ENCODE data around the gene CFAP157.

Gene CFAP157

DNA sequence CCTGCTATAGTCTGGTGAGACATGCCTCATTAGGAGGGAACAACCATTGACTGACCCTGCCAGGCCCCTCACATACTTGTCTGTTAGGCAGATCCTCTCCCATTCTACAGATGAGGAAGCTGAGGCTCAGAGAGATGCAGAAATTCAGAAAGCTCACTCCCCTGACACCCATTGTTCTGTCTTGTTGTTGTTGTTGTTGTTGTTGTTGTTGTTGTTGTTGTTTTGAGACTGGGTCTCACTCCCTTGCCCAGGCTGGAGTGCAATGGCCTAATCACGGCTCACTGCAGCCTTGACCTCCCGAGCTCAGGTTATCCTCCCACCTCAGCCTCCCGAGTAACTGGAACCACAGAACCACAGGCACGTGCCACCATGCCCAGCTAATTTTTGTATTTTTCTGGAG is 13.1 kb upstream of the CFAP157 start:
- no peak overlapping the region for H2AFZ ChIP-seq (ENCODE audit: low read length)
- TF ChIP-seq EZH2 (optimal IDR thresholded peaks at IDR 0.05; ENCODE audit: low read depth, low read length), result no peak
- TF ChIP-seq EZH2phosphoT487 (IDR thresholded peaks at IDR 0.05; ENCODE audit: low read length), result no peak
- no peak for TF ChIP-seq CTCF (IDR thresholded peaks at IDR 0.05; ENCODE audit: low read length)
- no peaks in the 10 kb centered on the region for H3K9me2 ChIP-seq (replicated peaks; ENCODE audit: insufficient read depth, low read length)
- H3K27me3 ChIP-seq (replicated peaks; ENCODE audit: insufficient read depth, low read length), result no peaks in the 10 kb centered on the region
- no peaks in the 10 kb centered on the region for H3K4me1 ChIP-seq (ENCODE audit: low read length)
- no peaks in the 10 kb centered on the region for H3F3A ChIP-seq (ENCODE audit: insufficient read depth, low read length)
- no peaks in the 10 kb centered on the region for H4K20me1 ChIP-seq (ENCODE audit: insufficient read depth, low read length)
- no peak for DNase-seq
- H3K4me2 ChIP-seq (ENCODE audit: low read depth, low read length), result no peak overlapping the region
- no peaks in the 10 kb centered on the region for H3K79me2 ChIP-seq (ENCODE audit: low read length)
- H3K36me3 ChIP-seq (replicated peaks; ENCODE audit: insufficient read depth, low read length), result no peaks in the 10 kb centered on the region
- no peak overlapping the region for H3K4me3 ChIP-seq (ENCODE audit: low read length)
- no peak overlapping the region for H3K27ac ChIP-seq (ENCODE audit: low read length)
- H3K9ac ChIP-seq (ENCODE audit: low read length), result no peak overlapping the region
- no peaks in the 10 kb centered on the region for H3K9me3 ChIP-seq (replicated peaks; ENCODE audit: insufficient read depth, low read length)

- H3K4me1 ChIP-seq (ENCODE audit: low read length), result no peaks in the 10 kb centered on the region
- no peak overlapping the region for H2AFZ ChIP-seq (ENCODE audit: low read length)
- H3K4me2 ChIP-seq (ENCODE audit: low read depth, low read length), result no peak overlapping the region
- no peaks in the 10 kb centered on the region for H3K36me3 ChIP-seq (replicated peaks; ENCODE audit: insufficient read depth, low read length)
- H3K9me2 ChIP-seq (replicated peaks; ENCODE audit: insufficient read depth, low read length), result no peaks in the 10 kb centered on the region
- H3K27me3 ChIP-seq (replicated peaks; ENCODE audit: insufficient read depth, low read length), result no peaks in the 10 kb centered on the region
- TF ChIP-seq CTCF (IDR thresholded peaks at IDR 0.05; ENCODE audit: low read length) (no peak), EZH2 (optimal IDR thresholded peaks at IDR 0.05; ENCODE audit: low read depth, low read length) (no peak), EZH2phosphoT487 (IDR thresholded peaks at IDR 0.05; ENCODE audit: low read length) (no peak)
- no peak for DNase-seq
- no peak overlapping the region for H3K9ac ChIP-seq (ENCODE audit: low read length)
- H3K79me2 ChIP-seq (ENCODE audit: low read length), result no peaks in the 10 kb centered on the region
- H3K9me3 ChIP-seq (replicated peaks; ENCODE audit: insufficient read depth, low read length), result no peaks in the 10 kb centered on the region
- H3F3A ChIP-seq (ENCODE audit: insufficient read depth, low read length), result no peaks in the 10 kb centered on the region
- no peak overlapping the region for H3K27ac ChIP-seq (ENCODE audit: low read length)
- no peaks in the 10 kb centered on the region for H4K20me1 ChIP-seq (ENCODE audit: insufficient read depth, low read length)
- H3K4me3 ChIP-seq (ENCODE audit: low read length), result no peak overlapping the region
Measured at GRCh38 chr9:127694890-127695720, 11.7 kb upstream of the CFAP157 start.

GRCh38 chr9:127697575-127697974 is 9.2 kb upstream of the CFAP157 start:
- Histone ChIP-seq H2AFZ (ENCODE audit: low read length) (no peak overlapping the region), H3K9me3 (replicated peaks; ENCODE audit: insufficient read depth, low read length) (no peaks in the 10 kb centered on the region), H3K9me2 (replicated peaks; ENCODE audit: insufficient read depth, low read length) (no peaks in the 10 kb centered on the region), H3F3A (ENCODE audit: insufficient read depth, low read length) (no peaks in the 10 kb centered on the region), H3K27me3 (replicated peaks; ENCODE audit: insufficient read depth, low read length) (no peaks in the 10 kb centered on the region), H3K27ac (ENCODE audit: low read length) (no peak overlapping the region), H3K36me3 (replicated peaks; ENCODE audit: insufficient read depth, low read length) (no peaks in the 10 kb centered on the region), H3K79me2 (ENCODE audit: low read length) (no peaks in the 10 kb centered on the region), H3K4me3 (ENCODE audit: low read length) (no peak overlapping the region), H3K9ac (ENCODE audit: low read length) (no peak overlapping the region), H3K4me1 (ENCODE audit: low read length) (no peaks in the 10 kb centered on the region), H4K20me1 (ENCODE audit: insufficient read depth, low read length) (no peaks in the 10 kb centered on the region), H3K4me2 (ENCODE audit: low read depth, low read length) (no peak overlapping the region)
- TF ChIP-seq EZH2 (optimal IDR thresholded peaks at IDR 0.05; ENCODE audit: low read depth, low read length) (no peak), CTCF (IDR thresholded peaks at IDR 0.05; ENCODE audit: low read length) (no peak), EZH2phosphoT487 (IDR thresholded peaks at IDR 0.05; ENCODE audit: low read length) (no peak)
- DNase-seq, result no peak

All from MM.1S (cell line).